Activated CD4-positive, CD25-positive, alpha-beta regulatory T cell treated with anti-CD3 and anti-CD28 coated beads, Interleukin-2, amount 50 U/mL, for 16 hours (primary cell): Measurements from ENCODE around the gene HRH4.

ENCODE experiments used
- DNase-seq: peaks from one replicate; pipeline ENCODE4 v3.0.0-alpha.2; 2020; ENCODE audit warnings: low read depth, low spot score

HRH4 gene

GRCh38 chr18:24466771-24467170, 6.3 kb downstream of the HRH4 start:
- no peak for DNase-seq

DNA sequence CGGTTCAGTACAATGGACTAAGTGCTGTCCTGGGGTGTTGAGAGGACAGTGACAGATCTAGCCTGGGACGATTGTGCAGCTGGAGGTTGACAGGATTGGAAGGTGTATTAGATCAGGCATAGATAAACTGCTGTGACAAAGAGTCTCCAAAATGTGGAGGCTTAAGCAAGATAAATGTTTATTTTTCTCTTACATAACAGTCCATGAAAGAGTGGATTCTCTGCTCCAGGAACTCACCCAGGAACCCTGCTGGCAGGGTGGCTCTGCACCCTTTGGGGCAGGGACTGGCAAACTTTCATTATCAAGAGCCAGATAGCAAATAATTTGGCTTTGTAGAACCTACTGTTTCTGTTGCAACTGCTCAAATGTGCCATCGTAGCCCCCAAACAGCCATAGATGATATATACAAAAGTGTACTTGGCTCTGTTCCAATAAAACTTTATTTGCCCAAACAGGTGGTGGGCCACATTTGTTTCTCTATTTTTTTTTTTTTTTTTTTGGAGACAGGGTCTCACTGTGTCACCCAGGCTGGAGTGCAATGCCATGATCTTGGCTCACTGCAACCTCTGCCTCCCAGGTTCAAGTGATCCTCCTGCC, 9.7 kb downstream of the HRH4 start:
- DNase-seq, result no peak

DNA sequence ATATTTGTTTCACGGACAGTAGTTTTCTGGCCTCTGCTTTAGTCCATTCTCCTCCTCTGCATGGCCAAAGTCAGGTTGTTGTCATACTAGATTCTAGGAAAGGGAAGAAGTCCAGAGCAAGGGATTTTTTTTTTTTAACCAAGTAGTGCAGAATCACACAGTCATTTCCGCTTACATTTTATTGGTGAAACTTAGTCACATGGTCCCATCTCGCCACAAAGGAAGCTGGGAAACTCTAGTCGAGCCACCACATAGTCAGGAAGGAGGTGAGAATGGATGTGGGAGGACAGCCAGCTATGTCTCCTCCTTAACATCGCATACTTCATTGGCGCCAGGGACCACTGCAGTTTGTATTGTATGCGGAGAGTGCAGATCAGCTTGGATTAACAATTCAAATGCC, 10.4 kb downstream of the HRH4 start:
- DNase-seq, result no peak

GRCh38 chr18:24472591-24472990, 12.2 kb downstream of the HRH4 start:
- no peak for DNase-seq

DNA sequence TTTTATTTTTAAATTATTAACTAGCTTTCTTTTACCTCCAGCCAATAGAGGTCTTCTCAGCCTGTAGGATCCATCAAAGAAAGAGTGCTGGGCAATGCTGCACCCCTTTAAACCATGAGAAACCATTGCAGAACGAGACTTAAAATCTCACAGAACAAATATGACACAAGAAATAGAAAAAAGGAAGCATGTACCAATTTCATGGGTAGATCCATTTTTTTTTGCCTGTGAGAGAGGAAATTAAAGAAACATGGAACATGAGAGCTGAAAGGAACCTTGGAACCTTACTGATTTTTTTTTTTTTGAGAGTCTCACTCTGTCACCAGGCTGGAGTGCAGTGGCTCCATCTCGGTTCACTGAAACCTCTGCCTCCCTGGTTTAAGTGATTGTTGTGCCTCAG, 14.0 kb downstream of the HRH4 start:
- no peak for DNase-seq

- no peak for DNase-seq
These were observed 15.6 kb downstream of the HRH4 start for GRCh38 chr18:24475926-24476589.

GRCh38 chr18:24479371-24479770, 18.9 kb downstream of the HRH4 start:
- no peak for DNase-seq

GRCh38 chr18:24482821-24483220, 22.4 kb downstream of the HRH4 start:
- DNase-seq, result no peak

DNA sequence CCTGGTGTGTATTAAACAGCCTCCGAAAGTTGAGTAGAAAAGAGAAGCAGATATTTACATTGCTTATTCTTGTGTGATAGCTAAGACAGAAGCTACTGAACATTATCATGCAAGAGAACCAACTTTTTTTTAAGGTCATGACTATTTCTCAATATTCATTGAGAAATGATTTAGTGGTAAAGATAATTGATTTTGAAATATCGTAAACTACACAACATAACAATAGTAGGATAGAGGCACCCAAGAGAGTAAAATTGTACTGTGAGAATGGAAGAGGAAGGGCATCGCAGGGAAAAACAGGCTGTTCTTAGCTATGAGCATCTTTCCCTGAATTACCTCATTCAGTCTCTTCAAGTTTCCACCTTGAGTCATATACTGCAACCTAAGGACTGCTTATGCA, 25.2 kb downstream of the HRH4 start:
- DNase-seq, result no peak

DNA sequence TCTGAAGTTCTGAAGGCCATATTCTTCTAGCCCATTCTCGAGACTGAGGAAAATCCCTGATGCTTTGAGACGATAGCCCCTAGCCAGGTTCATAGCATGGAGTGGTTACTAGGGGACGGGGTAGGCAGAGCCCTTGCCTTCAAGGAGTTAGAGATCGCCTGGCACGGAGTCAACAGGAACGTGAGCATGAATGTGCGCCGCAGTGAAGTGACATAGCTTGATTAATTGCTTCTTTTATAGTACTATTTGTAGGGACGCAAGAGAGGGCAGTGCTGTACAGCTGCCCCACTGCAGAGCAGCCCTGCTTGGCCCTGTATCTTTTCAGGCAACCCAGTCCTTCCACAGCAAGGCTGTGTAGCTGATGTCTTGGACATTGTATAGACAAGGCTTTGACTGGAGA, 26.2 kb downstream of the HRH4 start:
- DNase-seq, result no peak

GRCh38 chr18:24488824-24489493, 28.5 kb downstream of the HRH4 start:
- DNase-seq, result no peak

- no peak for DNase-seq
These were observed 30.1 kb downstream of the HRH4 start for GRCh38 chr18:24490539-24490938.

GRCh38 chr18:24491927-24492834, 31.7 kb downstream of the HRH4 start:
- no peak for DNase-seq

DNA sequence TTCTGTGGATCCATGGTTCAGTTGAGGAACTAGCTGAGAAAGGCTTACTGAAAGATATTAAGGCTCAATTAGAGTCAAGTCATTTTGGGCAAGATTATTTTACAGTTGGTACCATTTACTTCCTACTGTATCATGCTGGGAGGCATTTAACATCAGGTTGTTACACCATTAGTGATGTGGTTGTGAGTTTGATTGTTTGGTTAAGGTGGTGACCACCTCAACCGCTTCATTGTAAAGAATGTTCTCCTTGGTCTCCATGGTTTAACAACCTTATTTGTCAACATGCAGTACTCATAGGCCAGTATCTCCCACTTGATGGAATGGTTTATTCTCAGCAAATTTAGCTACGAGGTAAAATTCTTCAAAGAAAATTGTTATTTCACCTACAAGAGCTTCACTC, 34.1 kb downstream of the HRH4 start:
- no peak for DNase-seq

DNA sequence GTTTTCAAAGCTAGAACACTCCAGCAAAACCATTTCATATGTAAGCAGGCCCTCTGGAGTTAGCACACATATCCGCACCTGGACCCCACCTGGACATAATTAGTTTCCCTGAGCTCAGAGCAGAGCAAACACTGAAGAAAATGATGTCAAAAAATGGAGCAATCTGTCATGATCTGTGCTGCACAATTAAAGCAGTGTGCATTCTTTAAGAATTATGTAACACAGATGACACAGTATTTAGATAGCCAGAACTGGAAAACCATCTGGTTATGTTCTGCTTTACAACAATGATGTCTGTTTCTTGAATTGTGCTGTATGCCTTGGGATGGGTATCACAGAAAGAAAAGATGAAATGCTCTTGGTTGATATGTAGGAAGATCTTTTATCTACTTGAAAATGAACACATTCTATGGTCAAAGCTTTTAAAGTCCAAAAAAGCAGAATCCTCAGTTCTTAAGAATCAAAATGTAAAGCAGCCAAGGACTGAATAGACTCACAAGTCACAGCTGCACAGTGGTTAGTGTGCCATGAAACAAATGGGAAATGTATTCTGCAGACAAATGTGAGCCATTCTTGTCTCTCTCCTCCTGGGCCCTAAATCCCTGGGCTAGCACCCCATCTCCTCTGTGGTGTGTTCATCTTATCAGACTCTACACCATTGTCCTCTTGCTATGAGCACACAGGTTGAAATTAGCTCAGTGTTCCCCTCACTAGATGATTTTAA, 36.8 kb downstream of the HRH4 start:
- no peak for DNase-seq

GRCh38 chr18:24499814-24500213, 39.4 kb downstream of the HRH4 start:
- no peak for DNase-seq

- no peak for DNase-seq
These were observed 39.8 kb downstream of the HRH4 start for GRCh38 chr18:24500217-24500616.

DNA sequence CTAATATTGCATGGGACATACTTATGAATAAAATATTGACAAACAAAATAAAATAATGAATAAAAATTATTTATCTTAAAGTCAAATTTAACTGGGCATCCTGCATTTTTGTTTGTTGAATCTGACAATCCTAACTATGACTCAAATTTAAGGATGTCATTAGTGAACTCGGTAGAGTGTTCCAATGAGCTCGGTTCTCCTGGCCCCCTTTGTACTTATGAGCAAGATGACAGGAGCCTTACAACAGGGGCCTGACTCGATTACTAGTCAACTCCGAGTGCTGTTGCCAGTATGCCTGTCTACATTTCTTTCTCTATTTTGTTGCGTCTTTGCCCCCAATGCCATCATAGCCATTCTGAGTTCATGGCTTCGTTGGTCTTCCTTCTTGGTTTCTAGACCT, 40.3 kb downstream of the HRH4 start:
- no peak for DNase-seq

GRCh38 chr18:24502667-24503523, 42.5 kb downstream of the HRH4 start:
- no peak for DNase-seq

DNA sequence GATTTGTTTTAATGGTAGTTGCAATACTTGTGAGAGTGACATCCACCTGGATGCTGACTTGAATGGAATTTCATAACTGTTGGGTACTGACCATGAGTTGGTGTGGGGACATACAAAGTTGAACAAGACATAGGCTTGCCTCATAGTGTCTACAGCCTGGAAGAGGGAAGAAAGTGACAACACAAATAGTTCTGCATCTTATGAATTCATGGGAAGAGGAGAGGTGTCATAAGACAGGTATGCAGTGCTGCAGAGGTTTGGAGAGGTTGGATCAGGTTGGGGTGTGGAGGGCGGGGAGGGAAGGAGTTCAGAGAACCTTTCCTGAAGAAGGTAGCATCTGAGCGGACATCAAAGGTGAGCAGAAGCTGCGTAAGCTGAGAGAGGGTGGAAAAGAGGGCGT, 44.0 kb downstream of the HRH4 start:
- DNase-seq, result no peak

DNA sequence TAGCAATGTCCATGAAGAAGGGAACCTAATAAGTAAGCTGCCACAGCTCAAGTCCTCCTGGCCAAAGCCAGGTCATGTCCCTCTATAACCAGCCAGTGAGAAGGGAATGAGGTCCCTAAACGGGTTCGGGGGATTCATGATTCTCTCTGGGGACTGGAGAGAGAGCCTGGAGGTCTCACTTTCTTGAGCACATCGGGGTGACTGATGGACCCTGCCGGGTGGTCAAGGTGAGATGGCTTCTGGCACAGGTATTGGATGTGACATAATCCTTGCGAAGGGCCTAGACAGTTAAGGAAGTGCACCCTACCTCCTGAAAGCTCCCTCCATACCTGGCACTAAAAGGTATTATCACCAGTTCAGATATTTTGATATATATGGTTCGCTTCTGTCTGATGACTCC, 45.7 kb downstream of the HRH4 start:
- DNase-seq, result no peak
